Measurements from ENCODE around the gene PTPRG. TPM values are rescaled to one million over a fixed set of nuclear protein-coding genes. Genes with fewer than 3 reads are reported as not detected.
A peak's percentile ranks its signal among the peaks of the same experiment; 100 is the strongest.

PTPRG gene
- total and polyA plus RNA-seq, 2 experiments from 2014 or later, result 11.5 to 39.6 TPM

- peak; percentile 18 for DNase-seq
- Histone ChIP-seq H3K4me2 (ENCODE audit: unreplicated experiment) (no peak overlapping the region), H3K4me1 (ENCODE audit: insufficient read depth) (no peaks in the 10 kb centered on the region), H3K9me3 (ENCODE audit: low read depth) (no peaks in the 10 kb centered on the region), H3K79me2 (ENCODE audit: insufficient read depth) (no peaks in the 10 kb centered on the region), H4K20me1 (ENCODE audit: insufficient read depth) (no peaks in the 10 kb centered on the region), H3F3A (ENCODE audit: insufficient read depth) (no peaks in the 10 kb centered on the region), H3K27ac (no peak overlapping the region), H3K27me3 (replicated peaks; ENCODE audit: insufficient read depth) (no peaks in the 10 kb centered on the region), H3K36me3 (ENCODE audit: low read depth) (no peaks in the 10 kb centered on the region), H2AFZ (no peak overlapping the region), H3K4me3 (no peak overlapping the region), H3K9me2 (ENCODE audit: insufficient read depth) (no peaks in the 10 kb centered on the region), H3K9ac (no peak overlapping the region)
- in situ Hi-C loops (cut with MboI), result no loop called here
- TF ChIP-seq EZH2 (IDR thresholded peaks at IDR 0.05; ENCODE audit: insufficient read depth, poor library complexity, severe bottlenecking) (no peak), EZH2phosphoT487 (IDR thresholded peaks at IDR 0.05; ENCODE audit: insufficient read depth, low read depth) (no peak)
Measured at GRCh38 chr3:62277986-62278385, 716.6 kb downstream of the PTPRG start.

- no peaks in the 10 kb centered on the region for H3K36me3 ChIP-seq (ENCODE audit: low read depth)
- 85% methylated on average over 1 of the region's 1 CpG for WGBS, 2 experiments (ENCODE audit: low coverage in 1 of 2, low lambda C conversion rate in 2 of 2, missing lambda C conversion rate in 2 of 2)
Measured at GRCh38 chr3:62281726-62282125, 720.4 kb downstream of the PTPRG start.

DNA sequence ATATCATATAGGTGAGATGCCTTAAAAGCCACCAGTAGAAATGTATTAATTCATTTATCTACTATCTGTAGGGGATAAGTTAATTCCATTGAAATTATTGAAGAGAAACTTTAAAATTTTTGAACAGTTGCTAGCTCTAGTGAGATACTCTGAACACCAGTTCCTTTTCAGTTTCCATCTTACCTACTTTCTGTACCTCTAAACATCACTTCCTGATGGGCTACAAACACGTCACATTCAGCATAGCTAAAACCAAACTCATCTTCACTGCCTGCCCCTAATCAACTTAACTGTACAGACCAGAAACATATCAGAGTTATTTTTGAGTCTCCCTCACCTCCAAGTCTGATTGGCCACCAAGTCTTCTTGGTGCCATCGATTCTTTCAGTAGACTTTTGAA lies 723.1 kb downstream of the PTPRG start:
- H3F3A ChIP-seq (ENCODE audit: insufficient read depth), result no peaks in the 10 kb centered on the region
- H3K4me3 ChIP-seq, result no peak overlapping the region
- no peaks in the 10 kb centered on the region for H3K9me2 ChIP-seq (ENCODE audit: insufficient read depth)
- H3K9me3 ChIP-seq (ENCODE audit: low read depth), result no peaks in the 10 kb centered on the region
- H3K4me2 ChIP-seq (ENCODE audit: unreplicated experiment), result no peak overlapping the region
- no peaks in the 10 kb centered on the region for H3K27me3 ChIP-seq (replicated peaks; ENCODE audit: insufficient read depth)
- 93 to 98% methylated on average over 2 of the region's 2 CpGs for WGBS, 2 experiments (ENCODE audit: low coverage in 1 of 2, low lambda C conversion rate in 2 of 2, missing lambda C conversion rate in 2 of 2)
- no peaks in the 10 kb centered on the region for H3K4me1 ChIP-seq (ENCODE audit: insufficient read depth)
- no peaks in the 10 kb centered on the region for H3K79me2 ChIP-seq (ENCODE audit: insufficient read depth)
- no peak for DNase-seq
- TF ChIP-seq EZH2phosphoT487 (IDR thresholded peaks at IDR 0.05; ENCODE audit: insufficient read depth, low read depth) (no peak), EZH2 (IDR thresholded peaks at IDR 0.05; ENCODE audit: insufficient read depth, poor library complexity, severe bottlenecking) (no peak)
- in situ Hi-C loops (cut with MboI), result no loop called here
- no peak overlapping the region for H2AFZ ChIP-seq
- no peak overlapping the region for H3K27ac ChIP-seq
- H4K20me1 ChIP-seq (ENCODE audit: insufficient read depth), result no peaks in the 10 kb centered on the region
- no peak overlapping the region for H3K9ac ChIP-seq
- H3K36me3 ChIP-seq (ENCODE audit: low read depth), result no peaks in the 10 kb centered on the region

More at GRCh38 chr3:62281726-62282125, 720.4 kb downstream of the PTPRG start:
- Histone ChIP-seq H3K27ac (no peak overlapping the region), H3K4me3 (no peak overlapping the region), H3K27me3 (replicated peaks; ENCODE audit: insufficient read depth) (no peaks in the 10 kb centered on the region), H2AFZ (no peak overlapping the region), H3K9me3 (ENCODE audit: low read depth) (no peaks in the 10 kb centered on the region), H3K4me2 (ENCODE audit: unreplicated experiment) (no peak overlapping the region), H3K9ac (no peak overlapping the region), H3K79me2 (ENCODE audit: insufficient read depth) (no peaks in the 10 kb centered on the region), H4K20me1 (ENCODE audit: insufficient read depth) (no peaks in the 10 kb centered on the region), H3K9me2 (ENCODE audit: insufficient read depth) (no peaks in the 10 kb centered on the region), H3F3A (ENCODE audit: insufficient read depth) (no peaks in the 10 kb centered on the region), H3K4me1 (ENCODE audit: insufficient read depth) (no peaks in the 10 kb centered on the region)
- TF ChIP-seq EZH2 (IDR thresholded peaks at IDR 0.05; ENCODE audit: insufficient read depth, poor library complexity, severe bottlenecking) (no peak), EZH2phosphoT487 (IDR thresholded peaks at IDR 0.05; ENCODE audit: insufficient read depth, low read depth) (no peak)
- no peak for DNase-seq
- in situ Hi-C loops (cut with MboI), result no loop called here

- Histone ChIP-seq H3K27me3 (replicated peaks; ENCODE audit: insufficient read depth) (no peaks in the 10 kb centered on the region), H4K20me1 (ENCODE audit: insufficient read depth) (no peaks in the 10 kb centered on the region), H3K9me2 (ENCODE audit: insufficient read depth) (no peaks in the 10 kb centered on the region), H3K36me3 (ENCODE audit: low read depth) (peaks cover 7% of the 10 kb centered on the region; the same call in 1 of the 2 replicates), H3K79me2 (ENCODE audit: insufficient read depth) (no peaks in the 10 kb centered on the region), H3K9me3 (ENCODE audit: low read depth) (no peaks in the 10 kb centered on the region), H3K4me1 (ENCODE audit: insufficient read depth) (no peaks in the 10 kb centered on the region), H3K9ac (no peak overlapping the region), H3K4me2 (ENCODE audit: unreplicated experiment) (no peak overlapping the region), H2AFZ (no peak overlapping the region), H3F3A (ENCODE audit: insufficient read depth) (no peaks in the 10 kb centered on the region), H3K4me3 (no peak overlapping the region), H3K27ac (no peak overlapping the region)
- in situ Hi-C loops (cut with MboI), result no loop called here
- DNase-seq, result no peak
- WGBS, 2 experiments (ENCODE audit: low coverage in 1 of 2, low lambda C conversion rate in 2 of 2, missing lambda C conversion rate in 2 of 2), result 94 to 97% methylated on average over 4 of the region's 4 CpGs
- TF ChIP-seq EZH2phosphoT487 (IDR thresholded peaks at IDR 0.05; ENCODE audit: insufficient read depth, low read depth), result no peak
- no peak for TF ChIP-seq EZH2 (IDR thresholded peaks at IDR 0.05; ENCODE audit: insufficient read depth, poor library complexity, severe bottlenecking)
Measured at GRCh38 chr3:62287392-62287927, 726.1 kb downstream of the PTPRG start.

GRCh38 chr3:62289922-62290321 lies 728.6 kb downstream of the PTPRG start:
- in situ Hi-C loops (cut with MboI), result no loop called here
- H3F3A ChIP-seq (ENCODE audit: insufficient read depth), result no peaks in the 10 kb centered on the region
- no peak overlapping the region for H3K4me3 ChIP-seq
- H3K27ac ChIP-seq, result no peak overlapping the region
- H3K9ac ChIP-seq, result no peak overlapping the region
- no peaks in the 10 kb centered on the region for H3K79me2 ChIP-seq (ENCODE audit: insufficient read depth)
- H3K27me3 ChIP-seq (replicated peaks; ENCODE audit: insufficient read depth), result no peaks in the 10 kb centered on the region
- H2AFZ ChIP-seq, result no peak overlapping the region
- TF ChIP-seq EZH2phosphoT487 (IDR thresholded peaks at IDR 0.05; ENCODE audit: insufficient read depth, low read depth) (no peak), EZH2 (IDR thresholded peaks at IDR 0.05; ENCODE audit: insufficient read depth, poor library complexity, severe bottlenecking) (no peak)
- no peak overlapping the region for H3K4me2 ChIP-seq (ENCODE audit: unreplicated experiment)
- no peak for DNase-seq
- 97 to 100% methylated on average over 2 of the region's 2 CpGs for WGBS, 2 experiments (ENCODE audit: low coverage in 1 of 2, low lambda C conversion rate in 2 of 2, missing lambda C conversion rate in 2 of 2)
- no peaks in the 10 kb centered on the region for H3K9me3 ChIP-seq (ENCODE audit: low read depth)
- no peaks in the 10 kb centered on the region for H3K9me2 ChIP-seq (ENCODE audit: insufficient read depth)
- peaks cover 14% of the 10 kb centered on the region for H3K36me3 ChIP-seq (ENCODE audit: low read depth)
- no peaks in the 10 kb centered on the region for H3K4me1 ChIP-seq (ENCODE audit: insufficient read depth)
- no peaks in the 10 kb centered on the region for H4K20me1 ChIP-seq (ENCODE audit: insufficient read depth)

All from GM23248 (cell line).